Neural cell (in vitro differentiated cells): ENCODE measurements around the gene BABAM2. TPM values are rescaled to one million over a fixed set of nuclear protein-coding genes. Genes with fewer than 3 reads are reported as not detected.

Source experiments
- H2AFZ ChIP-seq: fragments of 200-600, 300-800 bp; sonication (generic), shearing (Covaris generic); 2 replicates; pipeline ENCODE4 v1.6.0; 2014; ENCODE audit warnings: low read depth, mild to moderate bottlenecking, antibody characterized with exemption, low read length, moderate library complexity
- H3F3A ChIP-seq: fragments of 200-600 bp; shearing (Covaris generic); 2 replicates; pipeline ENCODE4 v1.6.1; 2016; ENCODE audit warnings: mild to moderate bottlenecking, moderate library complexity, mixed read lengths, antibody characterized with exemption, low read length; ENCODE audit not compliant: insufficient read depth, poor library complexity, severe bottlenecking
- H3K27ac ChIP-seq: fragments of 200-600, 300-800 bp; sonication (generic), shearing (Covaris generic); 2 replicates; pipeline ENCODE4 v1.5.1; 2014; ENCODE audit warnings: mild to moderate bottlenecking, low read length, moderate library complexity
- H3K27me3 ChIP-seq: fragments of 300-800, 200-600 bp; sonication (generic), shearing (Covaris generic); 2 replicates; pipeline ENCODE4 v1.6.0; 2014; ENCODE audit warnings: mild to moderate bottlenecking, low read depth, low read length, moderate library complexity; ENCODE audit not compliant: insufficient read depth
- H3K36me3 ChIP-seq: fragments of 300-800, 200-600 bp; sonication (generic), shearing (Covaris generic); 2 replicates; pipeline ENCODE4 v1.5.1; 2014; ENCODE audit warnings: mild to moderate bottlenecking, antibody characterized with exemption, low read length, moderate library complexity; ENCODE audit not compliant: insufficient read depth
- H3K4me2 ChIP-seq: fragments of 300-800, 200-600 bp; sonication (generic), shearing (Covaris generic); 2 replicates; pipeline ENCODE4 v1.6.0; 2014; ENCODE audit warnings: mild to moderate bottlenecking, low read length
- H3K4me3 ChIP-seq: fragments of 300-800, 200-600 bp; sonication (generic), shearing (Covaris generic); 2 replicates; pipeline ENCODE4 v1.5.1; 2014; ENCODE audit warnings: mild to moderate bottlenecking, low read length, moderate library complexity
- H3K79me2 ChIP-seq: fragments of 200-600 bp; shearing (Covaris generic); replicated peaks from 2 replicates; pipeline ENCODE4 v1.6.0; 2014; ENCODE audit warnings: mild to moderate bottlenecking, low read length, moderate library complexity; ENCODE audit not compliant: insufficient read depth
- H3K9ac ChIP-seq: fragments of 300-800, 200-600 bp; sonication (generic), shearing (Covaris generic); 2 replicates; pipeline ENCODE4 v1.6.1; 2016; ENCODE audit warnings: mild to moderate bottlenecking, low read length, mixed read lengths
- H3K9me2 ChIP-seq: fragments of 200-600 bp; shearing (Covaris generic); 2 replicates; pipeline ENCODE4 v1.6.1; 2016; ENCODE audit warnings: mild to moderate bottlenecking, low read length, mixed read lengths; ENCODE audit not compliant: insufficient read depth
- H3K9me3 ChIP-seq: fragments of 200-600, 300-800 bp; sonication (generic), shearing (Covaris generic); 2 replicates; pipeline ENCODE4 v1.6.1; 2016; ENCODE audit warnings: mild to moderate bottlenecking, mixed run types, low read length, moderate library complexity, mixed read lengths
- H4K20me1 ChIP-seq: fragments of 200-600 bp; shearing (Covaris generic); 2 replicates; pipeline ENCODE4 v1.6.1; 2016; ENCODE audit warnings: mild to moderate bottlenecking, mixed run types; ENCODE audit not compliant: insufficient read depth
- EP300 ChIP-seq: fragments of 450-650 bp; conservative IDR thresholded peaks from 2 replicates; pipeline ENCODE4 v1.6.1; 2014; ENCODE audit warnings: antibody characterized with exemption, mild to moderate bottlenecking, moderate library complexity; ENCODE audit not compliant: poor library complexity, severe bottlenecking
- EZH2 ChIP-seq: fragments of 200-600, 300-800 bp; shearing (Covaris generic), sonication (generic); IDR thresholded peaks from 2 replicates; pipeline ENCODE4 v1.6.1; 2014; ENCODE audit warnings: antibody characterized with exemption, low read length, borderline replicate concordance, mild to moderate bottlenecking; ENCODE audit not compliant: insufficient read depth, poor library complexity, severe bottlenecking
- MXI1 ChIP-seq: fragments of 450-650 bp; conservative IDR thresholded peaks from 2 replicates; pipeline ENCODE4 v1.6.1; 2014; ENCODE audit warnings: antibody characterized with exemption, mild to moderate bottlenecking; ENCODE audit not compliant: poor library complexity, severe bottlenecking
- POLR2AphosphoS5 ChIP-seq: IDR thresholded peaks from 2 replicates; pipeline ENCODE4 v1.6.1; 2012
- RAD21 ChIP-seq: fragments of 450-650 bp; conservative IDR thresholded peaks from 2 replicates; pipeline ENCODE4 v1.6.1; 2014; ENCODE audit warnings: antibody characterized with exemption, mild to moderate bottlenecking, moderate library complexity
- SMC3 ChIP-seq: fragments of 450-650 bp; conservative IDR thresholded peaks from 2 replicates; pipeline ENCODE4 v1.6.1; 2014; ENCODE audit warnings: antibody characterized with exemption, mild to moderate bottlenecking, moderate library complexity; ENCODE audit not compliant: poor library complexity
- TAF1 ChIP-seq: IDR thresholded peaks from 2 replicates; pipeline ENCODE4 v1.6.1; 2012; ENCODE audit warnings: low read depth
- polyA plus RNA-seq: library from polyadenylated mRNA; depleted of rRNA; stranded (reverse); fragments of >200 nt; gene quantifications from 2 replicates; pipeline ENCODE4 v1.2.3, GENCODE V29; 2014
- TF ChIP-seq, protein P1 (sequence below): IDR thresholded peaks from 2 replicates; pipeline ENCODE4 v1.6.1; 2012; ENCODE audit warnings: borderline replicate concordance
- TF ChIP-seq, protein P2 (sequence below): fragments of 450-650 bp; IDR thresholded peaks from 2 replicates; pipeline ENCODE4 v1.5.1; 2014; ENCODE audit warnings: antibody characterized with exemption, mild to moderate bottlenecking, moderate library complexity; ENCODE audit not compliant: poor library complexity, severe bottlenecking

BABAM2 gene
- polyA plus RNA-seq, 1 donor from 2014 or later, result 15.3 TPM

- Histone ChIP-seq H3K9me2 (no peaks in the 10 kb centered on the region), H4K20me1 (no peaks in the 10 kb centered on the region), H3K36me3 (no peaks in the 10 kb centered on the region), H2AFZ (no peak overlapping the region), H3K27me3 (no peaks in the 10 kb centered on the region), H3K27ac (no peak overlapping the region), H3K4me3 (no peak overlapping the region), H3F3A (no peaks in the 10 kb centered on the region), H3K9me3 (no peaks in the 10 kb centered on the region), H3K4me2 (no peak overlapping the region), H3K9ac (no peak overlapping the region), H3K79me2 (no peaks in the 10 kb centered on the region)
- TF ChIP-seq EZH2 (no peak), TAF1 (no peak), EP300 (no peak), RAD21 (no peak)
- TF ChIP-seq, protein P1, sequence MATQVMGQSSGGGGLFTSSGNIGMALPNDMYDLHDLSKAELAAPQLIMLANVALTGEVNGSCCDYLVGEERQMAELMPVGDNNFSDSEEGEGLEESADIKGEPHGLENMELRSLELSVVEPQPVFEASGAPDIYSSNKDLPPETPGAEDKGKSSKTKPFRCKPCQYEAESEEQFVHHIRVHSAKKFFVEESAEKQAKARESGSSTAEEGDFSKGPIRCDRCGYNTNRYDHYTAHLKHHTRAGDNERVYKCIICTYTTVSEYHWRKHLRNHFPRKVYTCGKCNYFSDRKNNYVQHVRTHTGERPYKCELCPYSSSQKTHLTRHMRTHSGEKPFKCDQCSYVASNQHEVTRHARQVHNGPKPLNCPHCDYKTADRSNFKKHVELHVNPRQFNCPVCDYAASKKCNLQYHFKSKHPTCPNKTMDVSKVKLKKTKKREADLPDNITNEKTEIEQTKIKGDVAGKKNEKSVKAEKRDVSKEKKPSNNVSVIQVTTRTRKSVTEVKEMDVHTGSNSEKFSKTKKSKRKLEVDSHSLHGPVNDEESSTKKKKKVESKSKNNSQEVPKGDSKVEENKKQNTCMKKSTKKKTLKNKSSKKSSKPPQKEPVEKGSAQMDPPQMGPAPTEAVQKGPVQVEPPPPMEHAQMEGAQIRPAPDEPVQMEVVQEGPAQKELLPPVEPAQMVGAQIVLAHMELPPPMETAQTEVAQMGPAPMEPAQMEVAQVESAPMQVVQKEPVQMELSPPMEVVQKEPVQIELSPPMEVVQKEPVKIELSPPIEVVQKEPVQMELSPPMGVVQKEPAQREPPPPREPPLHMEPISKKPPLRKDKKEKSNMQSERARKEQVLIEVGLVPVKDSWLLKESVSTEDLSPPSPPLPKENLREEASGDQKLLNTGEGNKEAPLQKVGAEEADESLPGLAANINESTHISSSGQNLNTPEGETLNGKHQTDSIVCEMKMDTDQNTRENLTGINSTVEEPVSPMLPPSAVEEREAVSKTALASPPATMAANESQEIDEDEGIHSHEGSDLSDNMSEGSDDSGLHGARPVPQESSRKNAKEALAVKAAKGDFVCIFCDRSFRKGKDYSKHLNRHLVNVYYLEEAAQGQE, result no peak
Observed at GRCh38 chr2:28219758-28220368, 329.3 kb downstream of the BABAM2 start.

- Histone ChIP-seq H3K36me3 (no peaks in the 10 kb centered on the region), H4K20me1 (no peaks in the 10 kb centered on the region), H3K27me3 (no peaks in the 10 kb centered on the region), H3F3A (no peaks in the 10 kb centered on the region), H3K9me2 (no peaks in the 10 kb centered on the region), H3K4me2 (no peak overlapping the region), H3K79me2 (no peaks in the 10 kb centered on the region), H2AFZ (no peak overlapping the region), H3K9ac (no peak overlapping the region), H3K4me3 (no peak overlapping the region), H3K9me3 (no peaks in the 10 kb centered on the region), H3K27ac (no peak overlapping the region)
- TF ChIP-seq, protein P2, sequence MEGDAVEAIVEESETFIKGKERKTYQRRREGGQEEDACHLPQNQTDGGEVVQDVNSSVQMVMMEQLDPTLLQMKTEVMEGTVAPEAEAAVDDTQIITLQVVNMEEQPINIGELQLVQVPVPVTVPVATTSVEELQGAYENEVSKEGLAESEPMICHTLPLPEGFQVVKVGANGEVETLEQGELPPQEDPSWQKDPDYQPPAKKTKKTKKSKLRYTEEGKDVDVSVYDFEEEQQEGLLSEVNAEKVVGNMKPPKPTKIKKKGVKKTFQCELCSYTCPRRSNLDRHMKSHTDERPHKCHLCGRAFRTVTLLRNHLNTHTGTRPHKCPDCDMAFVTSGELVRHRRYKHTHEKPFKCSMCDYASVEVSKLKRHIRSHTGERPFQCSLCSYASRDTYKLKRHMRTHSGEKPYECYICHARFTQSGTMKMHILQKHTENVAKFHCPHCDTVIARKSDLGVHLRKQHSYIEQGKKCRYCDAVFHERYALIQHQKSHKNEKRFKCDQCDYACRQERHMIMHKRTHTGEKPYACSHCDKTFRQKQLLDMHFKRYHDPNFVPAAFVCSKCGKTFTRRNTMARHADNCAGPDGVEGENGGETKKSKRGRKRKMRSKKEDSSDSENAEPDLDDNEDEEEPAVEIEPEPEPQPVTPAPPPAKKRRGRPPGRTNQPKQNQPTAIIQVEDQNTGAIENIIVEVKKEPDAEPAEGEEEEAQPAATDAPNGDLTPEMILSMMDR, result no peak
- no peak for TF ChIP-seq TAF1
- TF ChIP-seq POLR2AphosphoS5, result no peak
- TF ChIP-seq MXI1, result no peak
- TF ChIP-seq, protein P1, result no peak
- TF ChIP-seq EP300, result no peak
- TF ChIP-seq SMC3, result no peak
- no peak for TF ChIP-seq EZH2
Observed at GRCh38 chr2:28224648-28225472, 334.3 kb downstream of the BABAM2 start.
